GM23248 (cell line): ENCODE measurements around the gene RNPS1. TPM values are rescaled to one million over a fixed set of nuclear protein-coding genes. Genes with fewer than 3 reads are reported as not detected.

Experiments used
- DNase-seq: peaks from one replicate; pipeline ENCODE4 v3.0.0-alpha.2; 2015
- H2AFZ ChIP-seq: fragments of 200-600 bp; sonication (generic); 2 replicates; pipeline ENCODE4 v1.6.1; 2016; ENCODE audit warnings: antibody characterized with exemption
- H3F3A ChIP-seq: fragments of 200-600 bp; sonication (generic); 2 replicates; pipeline ENCODE4 v1.6.1; 2016; ENCODE audit warnings: mild to moderate bottlenecking, antibody characterized with exemption, mixed run types; ENCODE audit not compliant: insufficient read depth
- H3K27ac ChIP-seq: fragments of 200-600 bp; sonication (generic); 2 replicates; pipeline ENCODE4 v1.5.1; 2016; ENCODE audit warnings: mild to moderate bottlenecking
- H3K27me3 ChIP-seq: fragments of 200-600 bp; sonication (generic); replicated peaks from 2 replicates; pipeline ENCODE4 v1.6.1; 2016; ENCODE audit warnings: mild to moderate bottlenecking; ENCODE audit not compliant: insufficient read depth
- H3K36me3 ChIP-seq: fragments of 200-600 bp; sonication (generic); 2 replicates; pipeline ENCODE4 v1.6.1; 2016; ENCODE audit warnings: low read depth, mild to moderate bottlenecking
- H3K4me1 ChIP-seq: fragments of 200-600 bp; sonication (generic); 2 replicates; pipeline ENCODE4 v1.6.1; 2016; ENCODE audit warnings: mild to moderate bottlenecking; ENCODE audit not compliant: insufficient read depth
- H3K4me2 ChIP-seq: fragments of 200-600 bp; sonication (generic); one replicate; pipeline ENCODE4 v1.6.1; 2016; ENCODE audit warnings: mild to moderate bottlenecking; ENCODE audit not compliant: unreplicated experiment
- H3K4me3 ChIP-seq: fragments of 200-600 bp; sonication (generic); 2 replicates; pipeline ENCODE4 v1.5.1; 2016; ENCODE audit warnings: mild to moderate bottlenecking
- H3K79me2 ChIP-seq: fragments of 200-600 bp; sonication (generic); 2 replicates; pipeline ENCODE4 v1.6.1; 2016; ENCODE audit warnings: mild to moderate bottlenecking; ENCODE audit not compliant: insufficient read depth
- H3K9ac ChIP-seq: fragments of 200-600 bp; sonication (generic); 2 replicates; pipeline ENCODE4 v1.6.1; 2016; ENCODE audit warnings: mild to moderate bottlenecking
- H3K9me2 ChIP-seq: fragments of 200-600 bp; sonication (generic); 2 replicates; pipeline ENCODE4 v1.6.1; 2016; ENCODE audit warnings: mixed run types, mild to moderate bottlenecking, moderate library complexity; ENCODE audit not compliant: insufficient read depth
- H3K9me3 ChIP-seq: fragments of 200-600 bp; sonication (generic); one replicate; pipeline ENCODE4 v1.6.1; 2017; ENCODE audit warnings: low read depth
- H4K20me1 ChIP-seq: fragments of 200-600 bp; sonication (generic); 2 replicates; pipeline ENCODE4 v1.6.0; 2016; ENCODE audit not compliant: insufficient read depth
- EZH2 ChIP-seq: fragments of 200-600 bp; sonication (generic); IDR thresholded peaks from 2 replicates; pipeline ENCODE4 v1.6.1; 2018; ENCODE audit warnings: antibody characterized with exemption, mild to moderate bottlenecking; ENCODE audit not compliant: insufficient read depth, poor library complexity, severe bottlenecking
- EZH2phosphoT487 ChIP-seq: fragments of 200-600 bp; sonication (generic); IDR thresholded peaks from 2 replicates; pipeline ENCODE4 v1.6.1; 2018; ENCODE audit warnings: antibody characterized with exemption, moderate library complexity, mild to moderate bottlenecking, low read depth; ENCODE audit not compliant: insufficient read depth
- WGBS, 2 experiments: methylation state at CpG; one replicate each; pipeline ENCODE4 v1.1.6; 2015 to 2017; ENCODE audit warnings: low lambda C conversion rate in 2 of 2, low coverage in 1 of 2; ENCODE audit errors: missing lambda C conversion rate in 2 of 2; 5-methylcytosine and 5-hydroxymethylcytosine counted together
- in situ Hi-C: fragments of 300-500 bp; cut with MboI; formaldehyde crosslinking; loops from 2 replicates; pipeline ENCODE4 v1.15.0; 2020
- polyA plus RNA-seq: library from polyadenylated mRNA; unstranded; fragments of >200 nt; fragmentation: Nextera tagmentation; extraction: Ambion mirVana; gene quantifications from 2 replicates; pipeline ENCODE4 v1.2.1, GENCODE V29; 2016
- total RNA-seq: library from RNA; depleted of rRNA; stranded (reverse); fragments of >200 nt; shearing (Covaris generic); gene quantifications from 2 replicates; pipeline ENCODE4 v1.2.3, GENCODE V29; 2014

Gene RNPS1
- total and polyA plus RNA-seq, 2 experiments from 2014 or later = 104 to 176 TPM

DNA sequence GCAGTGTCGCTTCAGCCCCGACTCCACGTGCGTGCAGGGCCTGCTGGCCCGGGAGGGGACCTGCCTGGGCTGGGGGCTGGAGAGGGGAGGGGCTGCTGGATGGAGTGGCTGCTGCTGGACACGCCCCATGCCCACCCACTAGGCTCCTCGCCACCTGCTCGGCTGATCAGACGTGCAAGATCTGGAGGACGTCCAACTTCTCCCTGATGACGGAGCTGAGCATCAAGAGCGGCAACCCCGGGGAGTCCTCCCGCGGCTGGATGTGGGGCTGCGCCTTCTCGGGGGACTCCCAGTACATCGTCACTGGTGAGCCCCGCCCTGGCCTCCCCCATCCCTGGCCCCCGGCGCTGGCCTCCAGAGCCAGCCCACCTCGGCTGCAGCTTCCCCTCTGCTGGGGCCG, 59.6 kb downstream of the RNPS1 start:
- DNase-seq = no peak
- no peak overlapping the region for H3K4me2 ChIP-seq
- 83% methylated on average over 15 to 23 of the region's 23 CpGs for WGBS, 2 experiments
- H3K9me2 ChIP-seq = no peaks in the 10 kb centered on the region
- TF ChIP-seq EZH2 (no peak), EZH2phosphoT487 (no peak)
- no peak overlapping the region for H3K4me3 ChIP-seq
- H3K79me2 ChIP-seq = peaks cover 34% of the 10 kb centered on the region
- no peak overlapping the region for H3K9ac ChIP-seq
- H3K4me1 ChIP-seq = peaks cover 11% of the 10 kb centered on the region
- no peak overlapping the region for H2AFZ ChIP-seq
- H3K27ac ChIP-seq = no peak overlapping the region
- H4K20me1 ChIP-seq = no peaks in the 10 kb centered on the region
- H3K36me3 ChIP-seq = no peaks in the 10 kb centered on the region
- H3K9me3 ChIP-seq = no peaks in the 10 kb centered on the region
- H3F3A ChIP-seq = no peaks in the 10 kb centered on the region
- in situ Hi-C loops = no loop called here
- no peaks in the 10 kb centered on the region for H3K27me3 ChIP-seq

DNA sequence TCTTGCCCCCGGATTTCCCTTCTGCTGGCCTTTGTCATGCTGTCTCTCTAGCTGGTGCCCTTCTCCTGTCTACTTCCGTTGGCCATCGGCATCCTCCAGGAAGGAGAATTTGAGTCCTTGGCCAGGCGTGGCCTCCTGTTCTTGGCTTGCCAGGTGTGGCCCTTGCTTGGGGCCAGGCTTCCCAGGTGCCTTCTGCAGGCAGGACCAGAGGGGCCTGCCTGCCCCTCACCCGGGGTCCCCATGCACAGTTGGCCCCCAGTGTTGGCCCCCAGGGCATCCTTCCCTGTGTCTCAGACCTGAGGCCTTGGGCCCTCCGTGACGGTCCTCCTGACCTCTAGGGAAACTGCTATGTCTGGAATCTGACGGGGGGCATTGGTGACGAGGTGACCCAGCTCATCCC, 60.1 kb downstream of the RNPS1 start:
- Histone ChIP-seq H3K9me2 (no peaks in the 10 kb centered on the region), H3K36me3 (no peaks in the 10 kb centered on the region), H3K9me3 (no peaks in the 10 kb centered on the region), H3K4me3 (no peak overlapping the region), H3K4me2 (no peak overlapping the region), H3K9ac (no peak overlapping the region), H3K79me2 (peaks cover 30% of the 10 kb centered on the region), H3K4me1 (peaks cover 7% of the 10 kb centered on the region), H2AFZ (no peak overlapping the region), H3K27me3 (no peaks in the 10 kb centered on the region), H4K20me1 (no peaks in the 10 kb centered on the region), H3K27ac (no peak overlapping the region), H3F3A (no peaks in the 10 kb centered on the region)
- no peak for DNase-seq
- TF ChIP-seq EZH2 (no peak), EZH2phosphoT487 (no peak)
- in situ Hi-C loops = no loop called here
- 88 to 91% methylated on average over 6 to 9 of the region's 9 CpGs for WGBS, 2 experiments

DNA sequence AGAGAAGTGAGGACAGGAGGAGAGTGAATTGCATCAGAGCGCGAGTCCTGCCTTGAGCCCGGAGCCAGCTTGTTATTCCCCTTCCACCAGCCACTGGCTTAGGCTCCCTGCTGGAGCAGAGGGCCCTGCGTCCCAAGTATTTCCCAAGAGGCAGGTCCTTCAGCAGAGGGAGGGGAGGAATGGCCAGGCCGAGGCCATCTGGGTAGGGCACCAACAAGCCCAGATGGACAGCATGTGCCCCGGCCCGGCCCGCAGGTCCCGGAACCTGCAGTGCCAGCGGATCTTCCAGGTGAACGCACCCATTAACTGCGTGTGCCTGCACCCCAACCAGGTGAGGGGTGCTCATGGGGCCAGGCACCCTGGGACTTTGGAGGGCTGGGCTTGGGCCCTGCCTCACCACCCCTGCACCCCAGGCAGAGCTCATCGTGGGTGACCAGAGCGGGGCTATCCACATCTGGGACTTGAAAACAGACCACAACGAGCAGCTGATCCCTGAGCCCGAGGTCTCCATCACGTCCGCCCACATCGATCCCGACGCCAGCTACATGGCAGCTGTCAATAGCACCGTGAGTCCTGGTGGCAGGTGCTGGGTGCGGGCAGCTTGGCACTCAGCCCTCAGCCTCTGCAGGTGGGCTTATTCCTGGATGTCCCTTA, 61.0 kb downstream of the RNPS1 start:
- H3K27ac ChIP-seq = no peak overlapping the region
- H3K36me3 ChIP-seq = no peaks in the 10 kb centered on the region
- in situ Hi-C loops = no loop called here
- no peaks in the 10 kb centered on the region for H3K9me2 ChIP-seq
- peaks cover 3% of the 10 kb centered on the region; the same call in 1 of the 2 replicates for H3K4me1 ChIP-seq
- H4K20me1 ChIP-seq = no peaks in the 10 kb centered on the region
- no peak overlapping the region for H2AFZ ChIP-seq
- H3K4me2 ChIP-seq = no peak overlapping the region
- no peak for TF ChIP-seq EZH2phosphoT487
- TF ChIP-seq EZH2 = no peak
- H3K9ac ChIP-seq = no peak overlapping the region
- no peak for DNase-seq
- WGBS, 2 experiments = 94 to 95% methylated on average over 22 to 23 of the region's 23 CpGs
- H3K27me3 ChIP-seq = no peaks in the 10 kb centered on the region
- no peaks in the 10 kb centered on the region for H3F3A ChIP-seq
- no peak overlapping the region for H3K4me3 ChIP-seq
- H3K9me3 ChIP-seq = no peaks in the 10 kb centered on the region
- H3K79me2 ChIP-seq = peaks cover 20% of the 10 kb centered on the region

DNA sequence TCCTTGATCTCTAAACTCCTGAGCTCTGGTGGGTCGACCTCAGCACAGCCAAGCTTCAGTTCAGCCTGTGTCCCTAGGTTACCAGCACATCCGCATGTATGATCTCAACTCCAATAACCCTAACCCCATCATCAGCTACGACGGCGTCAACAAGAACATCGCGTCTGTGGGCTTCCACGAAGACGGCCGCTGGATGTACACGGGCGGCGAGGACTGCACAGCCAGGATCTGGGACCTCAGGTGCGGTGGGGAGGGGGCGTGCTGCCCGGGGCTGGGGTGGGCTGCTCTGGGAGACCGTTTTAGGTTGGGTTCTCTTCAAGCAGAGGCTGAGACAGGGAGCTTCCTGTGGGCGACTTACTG, 61.5 kb downstream of the RNPS1 start:
- Histone ChIP-seq H3K27me3 (no peaks in the 10 kb centered on the region), H4K20me1 (no peaks in the 10 kb centered on the region), H3K9me3 (no peaks in the 10 kb centered on the region), H3K4me1 (peaks cover 3% of the 10 kb centered on the region; the same call in 1 of the 2 replicates), H3K27ac (no peak overlapping the region), H3F3A (no peaks in the 10 kb centered on the region), H3K9me2 (no peaks in the 10 kb centered on the region), H3K4me3 (peak overlapping the region; percentile 83), H2AFZ (no peak overlapping the region), H3K4me2 (peak overlapping the region; percentile 82), H3K36me3 (no peaks in the 10 kb centered on the region), H3K9ac (peak overlapping the region; percentile 86), H3K79me2 (peaks cover 16% of the 10 kb centered on the region)
- DNase-seq = no peak
- in situ Hi-C loops = no loop called here
- WGBS, 2 experiments = 89 to 90% methylated on average over 18 of the region's 18 CpGs
- TF ChIP-seq EZH2phosphoT487 = no peak
- TF ChIP-seq EZH2 = no peak

DNA sequence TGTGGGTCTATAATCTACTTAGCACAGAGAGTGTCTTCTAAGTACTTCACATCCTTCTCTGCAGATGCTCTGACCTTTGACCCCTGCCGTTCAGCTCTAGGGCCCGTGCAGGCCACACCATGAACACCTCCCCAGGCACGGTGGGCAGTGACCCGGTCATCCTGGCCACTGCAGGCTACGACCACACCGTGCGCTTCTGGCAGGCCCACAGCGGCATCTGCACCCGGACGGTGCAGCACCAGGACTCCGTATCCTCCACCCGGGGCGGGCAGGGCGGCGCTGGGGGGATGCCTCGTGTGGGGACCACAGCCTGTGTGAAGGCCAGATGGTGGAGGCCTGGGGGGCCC, 62.0 kb downstream of the RNPS1 start:
- Histone ChIP-seq H2AFZ (peak overlapping the region; percentile 93; the same call in 1 of the 2 replicates), H3K27ac (peak overlapping the region; percentile 69), H4K20me1 (no peaks in the 10 kb centered on the region), H3K9ac (peak overlapping the region; percentile 86), H3K27me3 (no peaks in the 10 kb centered on the region), H3K4me3 (peak overlapping the region; percentile 83), H3F3A (no peaks in the 10 kb centered on the region), H3K4me2 (peak overlapping the region; percentile 82), H3K79me2 (peaks cover 16% of the 10 kb centered on the region), H3K4me1 (peaks cover 3% of the 10 kb centered on the region; the same call in 1 of the 2 replicates), H3K9me2 (no peaks in the 10 kb centered on the region), H3K9me3 (no peaks in the 10 kb centered on the region), H3K36me3 (no peaks in the 10 kb centered on the region)
- WGBS, 2 experiments = 3% methylated on average over 14 to 16 of the region's 16 CpGs
- DNase-seq = peak; percentile 40
- in situ Hi-C loops = no loop called here
- TF ChIP-seq EZH2phosphoT487 = no peak
- no peak for TF ChIP-seq EZH2
